Measurements from ENCODE around the gene CD247.

The CD247 gene

GRCh38 chr1:167548059-167548932 is 30.0 kb upstream of the CD247 start:
- no peak overlapping the region for H3K4me3 Mint-ChIP-seq
- no peak overlapping the region for H3K27ac Mint-ChIP-seq
- ATAC-seq (no peak), DNase-seq (ENCODE audit: low spot score in 2 of 2) (no peak)
- peaks cover 38% of the 10 kb centered on the region for H3K4me1 Mint-ChIP-seq
- peaks cover 29% of the 10 kb centered on the region for H3K36me3 Mint-ChIP-seq
- no peaks in the 10 kb centered on the region for H3K9me3 Mint-ChIP-seq

GRCh38 chr1:167546935-167547334 is 28.6 kb upstream of the CD247 start:
- Mint-ChIP-seq H3K36me3 (peaks cover 29% of the 10 kb centered on the region), H3K4me1 (peaks cover 40% of the 10 kb centered on the region)
- no peak for DNase-seq (ENCODE audit: low spot score in 2 of 2)

GRCh38 chr1:167545349-167545748 is 27.0 kb upstream of the CD247 start:
- no peak overlapping the region for H3K4me3 Mint-ChIP-seq

More at GRCh38 chr1:167546935-167547334, 28.6 kb upstream of the CD247 start:
- H3K4me3 Mint-ChIP-seq: no peak overlapping the region
- H3K27ac Mint-ChIP-seq: no peak overlapping the region
- no peaks in the 10 kb centered on the region for H3K9me3 Mint-ChIP-seq
- ATAC-seq: no peak

GRCh38 chr1:167544447-167545093 is 26.2 kb upstream of the CD247 start:
- no peak for ATAC-seq
- no peaks in the 10 kb centered on the region for H3K9me3 Mint-ChIP-seq
- H3K4me3 Mint-ChIP-seq: no peak overlapping the region
- peaks cover 29% of the 10 kb centered on the region for H3K36me3 Mint-ChIP-seq
- H3K27ac Mint-ChIP-seq: no peak overlapping the region
- peaks cover 45% of the 10 kb centered on the region for H3K4me1 Mint-ChIP-seq
- no peak for DNase-seq (ENCODE audit: low spot score in 2 of 2)

More at GRCh38 chr1:167545349-167545748, 27.0 kb upstream of the CD247 start:
- no peak overlapping the region for H3K27ac Mint-ChIP-seq
- peaks cover 41% of the 10 kb centered on the region for H3K4me1 Mint-ChIP-seq
- DNase-seq (ENCODE audit: low spot score in 2 of 2) (no peak), ATAC-seq (no peak)
- no peaks in the 10 kb centered on the region for H3K9me3 Mint-ChIP-seq
- peaks cover 29% of the 10 kb centered on the region for H3K36me3 Mint-ChIP-seq

- Mint-ChIP-seq H3K36me3 (peaks cover 29% of the 10 kb centered on the region), H3K27ac (no peak overlapping the region), H3K4me3 (no peak overlapping the region), H3K9me3 (no peaks in the 10 kb centered on the region), H3K4me1 (peaks cover 54% of the 10 kb centered on the region)
- no peak for DNase-seq (ENCODE audit: low spot score in 2 of 2)
- ATAC-seq: no peak
These were observed 25.1 kb upstream of the CD247 start for GRCh38 chr1:167543199-167543990.

GRCh38 chr1:167542109-167543032 is 24.0 kb upstream of the CD247 start:
- ATAC-seq: peak; percentile 83
- Mint-ChIP-seq H3K4me3 (peak overlapping the region; percentile 11), H3K9me3 (no peaks in the 10 kb centered on the region), H3K4me1 (peaks cover 55% of the 10 kb centered on the region), H3K27ac (peak overlapping the region; percentile 53), H3K36me3 (peaks cover 24% of the 10 kb centered on the region)
- DNase-seq (ENCODE audit: low spot score in 2 of 2): no peak

- Mint-ChIP-seq H3K27ac (peak overlapping the region; percentile 53), H3K9me3 (no peaks in the 10 kb centered on the region), H3K36me3 (peaks cover 19% of the 10 kb centered on the region), H3K4me3 (peak overlapping the region; percentile 11), H3K4me1 (peaks cover 55% of the 10 kb centered on the region)
- DNase-seq (ENCODE audit: low spot score in 2 of 2): no peak
- peak; percentile 67 for ATAC-seq
These were observed 23.3 kb upstream of the CD247 start for GRCh38 chr1:167541610-167542009.

- ATAC-seq: no peak
- Mint-ChIP-seq H3K4me3 (no peak overlapping the region), H3K4me1 (peaks cover 55% of the 10 kb centered on the region), H3K36me3 (peaks cover 14% of the 10 kb centered on the region), H3K9me3 (no peaks in the 10 kb centered on the region), H3K27ac (peak overlapping the region; percentile 53)
- no peak for DNase-seq (ENCODE audit: low spot score in 2 of 2)
These were observed 22.7 kb upstream of the CD247 start for GRCh38 chr1:167541003-167541402.

- H3K4me1 Mint-ChIP-seq: peaks cover 38% of the 10 kb centered on the region
- H3K36me3 Mint-ChIP-seq: no peaks in the 10 kb centered on the region
- no peaks in the 10 kb centered on the region for H3K9me3 Mint-ChIP-seq
- DNase-seq (ENCODE audit: low spot score in 2 of 2) (no peak), ATAC-seq (no peak)
- peak overlapping the region; percentile 30 for H3K4me3 Mint-ChIP-seq
- peak overlapping the region; percentile 64 for H3K27ac Mint-ChIP-seq
These were observed 20.3 kb upstream of the CD247 start for GRCh38 chr1:167538657-167539056.

- Mint-ChIP-seq H3K4me3 (no peak overlapping the region), H3K9me3 (no peaks in the 10 kb centered on the region), H3K36me3 (no peaks in the 10 kb centered on the region), H3K4me1 (peaks cover 5% of the 10 kb centered on the region), H3K27ac (no peak overlapping the region)
- peak; percentile 72 for ATAC-seq
- DNase-seq (ENCODE audit: low spot score in 2 of 2): peak; percentile 45 to 82
These were observed 15.5 kb upstream of the CD247 start for GRCh38 chr1:167533851-167534300.

GRCh38 chr1:167532964-167533824 is 14.9 kb upstream of the CD247 start:
- no peaks in the 10 kb centered on the region for H3K9me3 Mint-ChIP-seq
- no peaks in the 10 kb centered on the region for H3K36me3 Mint-ChIP-seq
- DNase-seq (ENCODE audit: low spot score in 2 of 2): no peak
- H3K4me3 Mint-ChIP-seq: no peak overlapping the region
- H3K27ac Mint-ChIP-seq: no peak overlapping the region
- H3K4me1 Mint-ChIP-seq: no peaks in the 10 kb centered on the region
- ATAC-seq: no peak

GRCh38 chr1:167532375-167532774 is 14.0 kb upstream of the CD247 start:
- H3K4me1 Mint-ChIP-seq: no peaks in the 10 kb centered on the region
- H3K27ac Mint-ChIP-seq: no peak overlapping the region
- H3K9me3 Mint-ChIP-seq: no peaks in the 10 kb centered on the region
- ATAC-seq (no peak), DNase-seq (ENCODE audit: low spot score in 2 of 2) (no peak)
- no peaks in the 10 kb centered on the region for H3K36me3 Mint-ChIP-seq
- no peak overlapping the region for H3K4me3 Mint-ChIP-seq

- no peaks in the 10 kb centered on the region for H3K36me3 Mint-ChIP-seq
- DNase-seq (ENCODE audit: low spot score in 2 of 2) (no peak), ATAC-seq (no peak)
- peaks cover 7% of the 10 kb centered on the region for H3K4me1 Mint-ChIP-seq
- no peak overlapping the region for H3K4me3 Mint-ChIP-seq
- no peak overlapping the region for H3K27ac Mint-ChIP-seq
- no peaks in the 10 kb centered on the region for H3K9me3 Mint-ChIP-seq
These were observed 11.6 kb upstream of the CD247 start for GRCh38 chr1:167529829-167530474.

Measured in stimulated activated effector memory CD8-positive, alpha-beta T cell treated with anti-CD3 and anti-CD28 coated beads, Interleukin-12 subunit alpha, Interleukin-12 subunit beta, amount 100 ng/mL, for 72 hours (primary cell).